Stimulated activated effector memory CD8-positive, alpha-beta T cell treated with anti-CD3 and anti-CD28 coated beads, Interleukin-12 subunit alpha, Interleukin-12 subunit beta, amount 100 ng/mL, for 72 hours (primary cell): ENCODE results near the gene LCE1D.
A peak's percentile ranks its signal among the peaks of the same experiment; 100 is the strongest.

Experiments used
- ATAC-seq: fragments of 150-1000 bp; cut with Tn5 transposase; 2 replicates; pipeline ENCODE4 v1.10.0; 2021
- DNase-seq, 2 donors: peaks; one replicate each; pipeline ENCODE4 v3.0.0; 2021 to 2022; ENCODE audit warnings: low spot score in 2 of 2
- H3K27ac Mint-ChIP-seq: one replicate; pipeline ENCODE4 v1.8.0; 2022; ENCODE audit warnings: mild to moderate bottlenecking, mixed read lengths
- H3K36me3 Mint-ChIP-seq: one replicate; pipeline ENCODE4 v1.8.0; 2022; ENCODE audit warnings: mild to moderate bottlenecking, mixed read lengths
- H3K4me1 Mint-ChIP-seq: one replicate; pipeline ENCODE4 v1.8.0; 2022; ENCODE audit warnings: mixed read lengths
- H3K4me3 Mint-ChIP-seq: one replicate; pipeline ENCODE4 v1.8.0; 2022; ENCODE audit warnings: mild to moderate bottlenecking, mixed read lengths
- H3K9me3 Mint-ChIP-seq: one replicate; pipeline ENCODE4 v1.8.0; 2022; ENCODE audit warnings: mixed read lengths

Gene LCE1D, protein sequence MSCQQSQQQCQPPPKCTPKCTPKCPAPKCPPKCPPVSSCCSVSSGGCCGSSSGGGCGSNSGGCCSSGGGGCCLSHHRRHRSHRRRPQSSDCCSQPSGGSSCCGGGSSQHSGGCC

GRCh38 chr1:152796421-152796820 is at the start of gene LCE1D:
Gene LCE1D, plus strand, starts transcription at chr1:152796721. Its CDS starts 1,074 bp downstream, at chr1:152797795.
- Mint-ChIP-seq H3K4me1 (no peaks in the 10 kb centered on the region), H3K36me3 (no peaks in the 10 kb centered on the region), H3K9me3 (no peaks in the 10 kb centered on the region), H3K4me3 (no peak within 1 kb of the TSS), H3K27ac (no peak within 1 kb of the TSS)
- no peak for DNase-seq
- no peak for ATAC-seq

DNA sequence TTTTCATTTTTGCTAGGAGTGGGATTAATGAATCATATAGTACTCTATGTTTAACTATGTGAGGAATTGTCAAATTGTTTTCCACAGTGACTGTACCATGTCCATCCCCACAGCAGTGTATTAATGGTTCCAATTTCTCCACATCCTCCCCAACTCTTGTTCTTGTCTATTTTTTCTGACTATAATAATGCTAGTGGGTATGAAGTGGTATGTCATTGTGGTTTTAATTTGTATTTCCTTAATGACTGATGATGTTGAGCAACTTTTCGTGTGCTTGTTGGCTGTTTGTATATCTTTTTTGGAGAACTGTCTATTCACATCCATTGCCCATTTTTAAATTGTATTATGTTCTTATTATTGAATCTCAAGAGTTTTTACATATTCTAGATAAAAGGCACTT is 48.7 kb upstream of the LCE1D start:
- Mint-ChIP-seq H3K9me3 (no peaks in the 10 kb centered on the region), H3K4me1 (no peaks in the 10 kb centered on the region), H3K27ac (no peak overlapping the region), H3K36me3 (no peaks in the 10 kb centered on the region), H3K4me3 (no peak overlapping the region)
- ATAC-seq (no peak), DNase-seq (no peak)

- no peaks in the 10 kb centered on the region for H3K9me3 Mint-ChIP-seq
- H3K4me3 Mint-ChIP-seq: no peak overlapping the region
- ATAC-seq: peak; percentile 34
- H3K4me1 Mint-ChIP-seq: no peaks in the 10 kb centered on the region
- no peak overlapping the region for H3K27ac Mint-ChIP-seq
- no peak for DNase-seq
- no peaks in the 10 kb centered on the region for H3K36me3 Mint-ChIP-seq
These were observed 44.3 kb upstream of the LCE1D start for GRCh38 chr1:152752225-152752624.

GRCh38 chr1:152753586-152753985 is 42.9 kb upstream of the LCE1D start:
- H3K36me3 Mint-ChIP-seq: no peaks in the 10 kb centered on the region
- no peak overlapping the region for H3K4me3 Mint-ChIP-seq
- no peak for DNase-seq
- H3K27ac Mint-ChIP-seq: no peak overlapping the region
- H3K4me1 Mint-ChIP-seq: no peaks in the 10 kb centered on the region
- H3K9me3 Mint-ChIP-seq: no peaks in the 10 kb centered on the region
- ATAC-seq: no peak

- ATAC-seq (no peak), DNase-seq (no peak)
- Mint-ChIP-seq H3K4me3 (no peak overlapping the region), H3K4me1 (no peaks in the 10 kb centered on the region), H3K36me3 (no peaks in the 10 kb centered on the region), H3K9me3 (no peaks in the 10 kb centered on the region), H3K27ac (no peak overlapping the region)
These were observed 39.6 kb upstream of the LCE1D start for GRCh38 chr1:152756872-152757271.

DNA sequence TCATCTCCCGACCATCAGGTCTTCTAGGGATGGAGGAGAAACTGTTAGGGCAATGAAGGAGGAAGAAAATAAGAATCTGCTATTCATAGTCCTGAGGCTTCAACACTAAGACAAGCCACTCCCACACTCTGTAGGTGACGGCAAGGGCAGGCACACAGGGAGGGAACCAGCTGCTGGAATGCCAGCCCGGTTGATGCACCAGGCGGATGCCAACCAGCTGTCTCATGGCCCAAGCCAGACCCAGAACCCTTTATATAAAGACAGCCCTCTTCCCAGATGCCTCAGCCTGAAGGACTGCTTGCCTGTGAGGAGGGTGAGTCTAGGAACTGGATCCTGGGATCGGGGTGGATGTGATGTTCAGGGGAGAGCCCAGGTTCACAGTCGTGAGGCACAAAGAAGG is 38.8 kb upstream of the LCE1D start, which contains the start of gene KPRP:
TSS of gene KPRP (plus strand) at position 279 of the 400 bp plus-strand sequence. CDS start 1,564 bp downstream, outside the sequence.
- Mint-ChIP-seq H3K9me3 (no peaks in the 10 kb centered on the region), H3K4me1 (no peaks in the 10 kb centered on the region), H3K27ac (no peak within 1 kb of the TSS), H3K4me3 (no peak within 1 kb of the TSS), H3K36me3 (no peaks in the 10 kb centered on the region)
- peak; percentile 12 for ATAC-seq
- no peak for DNase-seq

- no peaks in the 10 kb centered on the region for H3K36me3 Mint-ChIP-seq
- H3K4me3 Mint-ChIP-seq: no peak overlapping the region
- no peaks in the 10 kb centered on the region for H3K9me3 Mint-ChIP-seq
- H3K27ac Mint-ChIP-seq: no peak overlapping the region
- H3K4me1 Mint-ChIP-seq: no peaks in the 10 kb centered on the region
- no peak for DNase-seq
- ATAC-seq: no peak
These were observed 37.9 kb upstream of the LCE1D start for GRCh38 chr1:152758636-152759035.

- Mint-ChIP-seq H3K9me3 (no peaks in the 10 kb centered on the region), H3K4me1 (no peaks in the 10 kb centered on the region), H3K27ac (no peak overlapping the region), H3K4me3 (no peak overlapping the region), H3K36me3 (no peaks in the 10 kb centered on the region)
- DNase-seq: no peak
- no peak for ATAC-seq
These were observed 36.9 kb upstream of the LCE1D start for GRCh38 chr1:152759453-152760173.

DNA sequence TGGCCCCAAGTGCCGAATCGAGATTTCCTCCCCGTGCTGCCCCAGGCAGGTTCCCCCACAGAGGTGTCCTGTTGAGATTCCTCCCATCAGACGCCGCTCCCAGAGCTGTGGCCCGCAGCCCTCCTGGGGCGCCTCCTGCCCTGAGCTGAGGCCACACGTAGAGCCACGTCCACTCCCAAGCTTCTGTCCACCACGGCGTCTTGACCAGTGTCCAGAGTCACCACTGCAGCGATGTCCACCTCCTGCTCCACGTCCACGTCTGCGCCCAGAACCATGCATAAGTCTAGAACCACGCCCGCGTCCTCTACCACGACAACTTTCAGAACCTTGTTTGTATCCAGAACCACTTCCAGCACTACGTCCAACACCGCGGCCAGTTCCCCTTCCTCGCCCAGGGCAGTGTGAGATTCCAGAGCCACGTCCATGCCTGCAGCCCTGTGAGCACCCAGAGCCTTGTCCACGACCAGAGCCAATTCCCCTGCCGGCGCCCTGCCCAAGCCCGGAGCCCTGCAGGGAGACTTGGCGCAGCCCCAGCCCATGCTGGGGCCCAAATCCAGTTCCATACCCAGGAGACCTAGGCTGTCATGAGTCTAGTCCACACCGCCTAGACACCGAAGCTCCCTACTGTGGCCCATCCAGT is 35.9 kb upstream of the LCE1D start:
- Mint-ChIP-seq H3K36me3 (no peaks in the 10 kb centered on the region), H3K9me3 (no peaks in the 10 kb centered on the region), H3K4me3 (no peak overlapping the region), H3K4me1 (no peaks in the 10 kb centered on the region), H3K27ac (no peak overlapping the region)
- DNase-seq (no peak), ATAC-seq (no peak)

DNA sequence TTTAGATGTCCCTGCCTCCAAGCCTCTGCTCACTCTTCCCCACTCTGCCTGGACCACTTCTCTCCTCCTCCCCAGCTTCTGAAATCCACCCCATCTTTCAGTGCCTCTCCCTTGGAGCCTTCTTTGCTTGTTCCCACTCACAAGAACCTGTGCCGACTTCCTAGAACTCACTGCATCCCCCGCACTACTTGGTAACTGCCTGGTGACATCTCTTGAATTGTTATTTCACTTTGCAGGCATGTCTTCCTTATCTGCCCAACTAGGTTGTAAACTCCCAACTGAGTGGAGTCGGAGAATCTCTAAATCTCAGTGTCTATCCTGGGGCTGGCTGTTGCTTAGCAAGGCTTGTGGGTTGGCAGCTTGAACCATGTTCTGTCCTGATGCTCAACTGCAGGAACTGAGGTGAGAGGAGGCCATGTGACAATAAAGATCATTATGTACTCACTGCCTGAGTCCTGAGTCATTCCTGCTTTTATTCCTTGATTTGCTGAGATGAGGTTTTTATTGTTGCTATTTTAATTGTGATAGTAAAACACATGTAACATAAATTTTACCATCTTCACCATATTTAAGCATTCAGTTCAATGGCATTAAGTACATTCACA is 34.8 kb upstream of the LCE1D start:
- ATAC-seq (no peak), DNase-seq (no peak)
- Mint-ChIP-seq H3K27ac (no peak overlapping the region), H3K9me3 (no peaks in the 10 kb centered on the region), H3K36me3 (no peaks in the 10 kb centered on the region), H3K4me3 (no peak overlapping the region), H3K4me1 (no peaks in the 10 kb centered on the region)

- H3K36me3 Mint-ChIP-seq: no peaks in the 10 kb centered on the region
- H3K4me1 Mint-ChIP-seq: no peaks in the 10 kb centered on the region
- no peak overlapping the region for H3K27ac Mint-ChIP-seq
- DNase-seq: no peak
- no peak for ATAC-seq
- H3K9me3 Mint-ChIP-seq: no peaks in the 10 kb centered on the region
- H3K4me3 Mint-ChIP-seq: no peak overlapping the region
These were observed 27.5 kb upstream of the LCE1D start for GRCh38 chr1:152768847-152769533.

- no peak overlapping the region for H3K4me3 Mint-ChIP-seq
- H3K36me3 Mint-ChIP-seq: no peaks in the 10 kb centered on the region
- no peaks in the 10 kb centered on the region for H3K9me3 Mint-ChIP-seq
- ATAC-seq: no peak
- no peak for DNase-seq
- H3K27ac Mint-ChIP-seq: no peak overlapping the region
- H3K4me1 Mint-ChIP-seq: no peaks in the 10 kb centered on the region
These were observed 26.1 kb upstream of the LCE1D start for GRCh38 chr1:152770411-152770810.

DNA sequence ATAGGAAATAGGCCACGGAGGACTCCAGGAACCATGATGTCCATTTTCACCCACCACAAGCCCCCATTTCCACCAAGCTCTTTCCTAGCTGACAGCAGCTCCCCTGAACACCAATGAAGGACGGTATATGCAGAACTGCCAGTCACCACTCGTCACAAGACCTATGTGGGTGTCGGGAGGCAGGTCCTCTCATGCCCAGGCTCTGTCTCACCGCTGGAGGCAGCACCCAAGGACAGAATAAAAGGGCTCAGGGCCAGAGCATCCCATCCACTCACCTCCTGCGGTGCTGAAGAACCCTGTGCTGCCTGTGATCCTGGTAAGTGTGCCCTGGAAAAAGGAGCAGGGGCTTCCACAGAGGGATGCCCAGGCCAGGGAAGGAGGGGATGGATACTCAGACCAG is 21.6 kb upstream of the LCE1D start, which contains the start of gene LCE1F:
TSS of gene LCE1F (plus strand) at position 266 of the 400 bp plus-strand sequence. CDS start 1,232 bp downstream, outside the sequence.
- Mint-ChIP-seq H3K36me3 (no peaks in the 10 kb centered on the region), H3K4me1 (no peaks in the 10 kb centered on the region), H3K4me3 (no peak within 1 kb of the TSS), H3K9me3 (no peaks in the 10 kb centered on the region), H3K27ac (no peak within 1 kb of the TSS)
- ATAC-seq: no peak
- DNase-seq: no peak

DNA sequence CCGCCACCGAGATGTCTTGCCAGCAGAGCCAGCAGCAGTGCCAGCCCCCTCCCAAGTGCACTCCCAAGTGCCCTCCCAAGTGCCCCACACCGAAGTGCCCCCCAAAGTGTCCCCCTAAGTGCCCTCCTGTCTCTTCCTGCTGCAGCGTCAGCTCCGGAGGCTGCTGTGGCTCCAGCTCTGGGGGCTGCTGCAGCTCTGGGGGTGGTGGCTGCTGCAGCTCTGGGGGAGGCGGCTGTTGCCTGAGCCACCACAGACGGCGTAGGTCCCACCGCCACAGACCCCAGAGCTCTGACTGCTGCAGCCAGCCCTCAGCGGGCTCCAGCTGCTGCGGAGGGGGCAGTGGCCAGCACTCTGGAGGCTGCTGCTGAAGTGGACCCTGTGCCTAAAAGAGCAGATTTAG is 20.2 kb upstream of the LCE1D start:
- H3K4me3 Mint-ChIP-seq: no peak overlapping the region
- ATAC-seq: no peak
- no peaks in the 10 kb centered on the region for H3K4me1 Mint-ChIP-seq
- H3K36me3 Mint-ChIP-seq: no peaks in the 10 kb centered on the region
- no peaks in the 10 kb centered on the region for H3K9me3 Mint-ChIP-seq
- no peak for DNase-seq
- no peak overlapping the region for H3K27ac Mint-ChIP-seq

DNA sequence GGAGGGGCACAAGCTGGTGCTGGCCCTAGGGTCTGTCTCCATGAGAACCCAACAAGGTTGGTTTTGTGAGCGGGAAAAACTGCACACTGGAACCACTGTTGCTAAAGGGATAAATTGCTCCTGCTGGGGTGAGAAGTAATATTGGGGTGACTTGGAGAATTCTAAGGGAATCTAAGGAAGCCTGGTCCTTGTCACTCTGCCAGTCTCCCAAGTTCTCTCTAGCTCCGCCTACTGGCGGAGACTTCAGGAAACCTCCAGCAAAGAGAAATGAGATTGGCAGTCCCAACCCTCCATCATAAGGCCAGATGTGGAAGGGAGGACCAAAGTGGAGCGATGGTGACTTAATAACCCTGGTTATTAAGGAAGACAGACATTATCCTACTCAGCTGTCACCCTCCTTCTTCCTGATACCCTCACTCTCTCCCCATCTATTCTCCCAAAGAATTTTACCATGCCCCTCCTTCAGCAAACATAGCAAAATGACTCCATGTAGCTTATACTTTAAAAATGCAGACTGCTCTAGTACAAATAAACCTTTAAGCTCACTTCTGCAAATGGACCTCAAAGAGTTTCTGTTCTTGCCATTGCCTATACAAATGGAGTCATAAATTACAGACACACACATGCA is 18.9 kb upstream of the LCE1D start:
- no peaks in the 10 kb centered on the region for H3K4me1 Mint-ChIP-seq
- no peak for ATAC-seq
- DNase-seq: no peak
- no peaks in the 10 kb centered on the region for H3K9me3 Mint-ChIP-seq
- no peak overlapping the region for H3K4me3 Mint-ChIP-seq
- no peak overlapping the region for H3K27ac Mint-ChIP-seq
- H3K36me3 Mint-ChIP-seq: no peaks in the 10 kb centered on the region
